Endometrium (tissue), 2 donors: ENCODE data around the gene WDR4.
"Not testable (repeated sequence)": the region's sequence is repeated elsewhere in the genome, so short reads cannot be mapped to it uniquely, and the experiment has no call there.

ENCODE experiments used
- FAIRE-seq: peaks from 2 replicates; lab custom pipeline; 2012; peaks lifted over from hg19 to GRCh38; lab: Jason Lieb, UNC
- donor health status: control.
- donor health status: control.

The WDR4 gene

GRCh38 chr21:42852925-42853570 is 26.3 kb downstream of the WDR4 start:
- FAIRE-seq: no peak

- FAIRE-seq: no peak
Observed at GRCh38 chr21:42851812-42852665, 27.3 kb downstream of the WDR4 start.

GRCh38 chr21:42850866-42851391 is 28.4 kb downstream of the WDR4 start:
- FAIRE-seq: no peak

- FAIRE-seq: no peak
Observed at GRCh38 chr21:42850463-42850862, 28.9 kb downstream of the WDR4 start.

GRCh38 chr21:42849759-42850412 is 29.5 kb downstream of the WDR4 start:
- FAIRE-seq: no peak

- FAIRE-seq: no peak
Observed at GRCh38 chr21:42848932-42849758, 30.2 kb downstream of the WDR4 start.

GRCh38 chr21:42848144-42848931 is 31.0 kb downstream of the WDR4 start:
- not testable (repeated sequence) for FAIRE-seq

GRCh38 chr21:42847726-42848125 is 31.6 kb downstream of the WDR4 start:
- no peak for FAIRE-seq

- no peak for FAIRE-seq
Observed at GRCh38 chr21:42847051-42847707, 32.2 kb downstream of the WDR4 start.

GRCh38 chr21:42846221-42846620 is 33.1 kb downstream of the WDR4 start:
- no peak for FAIRE-seq

GRCh38 chr21:42845296-42845965 is 33.9 kb downstream of the WDR4 start:
- no peak for FAIRE-seq

- no peak for FAIRE-seq
Observed at GRCh38 chr21:42844411-42845113, 34.8 kb downstream of the WDR4 start.

- FAIRE-seq: no peak
Observed at GRCh38 chr21:42843056-42843455, 36.3 kb downstream of the WDR4 start.

- not testable (repeated sequence) for FAIRE-seq
Observed at GRCh38 chr21:42841916-42842655, 37.3 kb downstream of the WDR4 start.

- no peak for FAIRE-seq
Observed at GRCh38 chr21:42841156-42841915, 38.0 kb downstream of the WDR4 start.

GRCh38 chr21:42840411-42841155 is 38.8 kb downstream of the WDR4 start:
- no peak for FAIRE-seq
